B cell (primary cell): ENCODE results near the gene EPM2A. TPM values are rescaled to one million over a fixed set of nuclear protein-coding genes. Genes with fewer than 3 reads are reported as not detected.

Source experiments
- ATAC-seq: fragments of 200-7000 bp; cut with Tn5 transposase; one replicate; pipeline ENCODE4 v1.10.0; 2021; ENCODE audit warnings: low read depth, mild to moderate bottlenecking, moderate number of reproducible peaks, moderate library complexity
- CTCF ChIA-PET: fragments of 350-600 bp; sonication (Branson Sonifier 250); formaldehyde crosslinking; loops from one replicate; lab custom pipeline; 2021; ENCODE audit warnings: antibody characterized with exemption, inconsistent platforms; lab: Charles Lee
- POLR2A ChIA-PET: fragments of 350-600 bp; sonication (Branson Sonifier 250); formaldehyde crosslinking; loops from one replicate; lab custom pipeline; 2021; ENCODE audit warnings: antibody characterized with exemption; lab: Charles Lee
- DNase-seq: peaks from one replicate; pipeline ENCODE4 v3.0.0; 2013
- H2AFZ ChIP-seq: 2 replicates; pipeline ENCODE4 v1.6.1; 2012; ENCODE audit warnings: mild to moderate bottlenecking, low read depth, low read length; ENCODE audit not compliant: insufficient read depth, poor library complexity, severe bottlenecking
- H3K27ac ChIP-seq, 2 donors: 1 replicate in 1 of 2; 2 replicates in 1 of 2; pipeline ENCODE4 v1.5.1; 2012 to 2013; ENCODE audit warnings: low read length in 2 of 2, mild to moderate bottlenecking in 2 of 2, moderate library complexity in 1 of 2
- H3K27me3 ChIP-seq, 4 experiments: fragments of 200-600 bp in 1 of 4; sonication (generic) in 1 of 4; replicated peaks in 1 of 4; 1 replicate in 2 of 4; 2 replicates in 2 of 4; pipeline versions ENCODE4 v1.6.1 to v1.7.0; 2013 to 2016; ENCODE audit warnings: low read length in 3 of 4, mild to moderate bottlenecking in 2 of 4, mixed read lengths in 1 of 4, moderate library complexity in 1 of 4; ENCODE audit not compliant: insufficient read depth in 4 of 4, control insufficient read depth in 3 of 4; ENCODE audit errors: control extremely low read depth in 1 of 4
- H3K36me3 ChIP-seq, 2 experiments: replicated peaks in 1 of 2; 1 replicate in 1 of 2; 2 replicates in 1 of 2; pipeline versions ENCODE4 v1.6.1 to v1.7.1; 2013; ENCODE audit warnings: low read length in 1 of 2; ENCODE audit not compliant: insufficient read depth in 2 of 2, control insufficient read depth in 1 of 2; ENCODE audit errors: control extremely low read depth in 1 of 2, extremely low read depth in 1 of 2
- H3K4me1 ChIP-seq, 2 donors: fragments of 200-600 bp in 1 of 2; sonication (generic) in 1 of 2; 1 replicate in 1 of 2; 2 replicates in 1 of 2; pipeline versions ENCODE4 v1.5.1 to v1.6.1; 2013 to 2017; ENCODE audit warnings: low read length in 2 of 2; ENCODE audit not compliant: control insufficient read depth in 2 of 2, insufficient read depth in 2 of 2
- H3K4me2 ChIP-seq: replicated peaks from 2 replicates; pipeline ENCODE3; 2012; ENCODE audit warnings: mild to moderate bottlenecking, low read depth, low read length; ENCODE audit not compliant: poor library complexity, severe bottlenecking
- H3K4me3 ChIP-seq, 5 experiments: fragments of 200-600 bp in 1 of 5; sonication (generic) in 1 of 5; 1 replicate in 3 of 5; 2 replicates in 2 of 5; pipeline versions ENCODE4 v1.5.1 to v1.7.0; 2011 to 2016; ENCODE audit warnings: low read length in 4 of 5, mild to moderate bottlenecking in 4 of 5, low read depth in 2 of 5, control low read depth in 1 of 5, moderate library complexity in 1 of 5; ENCODE audit not compliant: insufficient read depth in 1 of 5; ENCODE audit errors: control extremely low read depth in 1 of 5, extremely low read depth in 1 of 5
- H3K79me2 ChIP-seq: fragments of 200-600 bp; sonication (generic); one replicate; pipeline ENCODE4 v1.6.0; 2016; ENCODE audit warnings: low read length; ENCODE audit not compliant: control insufficient read depth, insufficient read depth
- H3K9ac ChIP-seq: fragments of 200-600 bp; sonication (generic); 2 replicates; pipeline ENCODE4 v1.6.1; 2017; ENCODE audit warnings: mild to moderate bottlenecking, low read length, moderate library complexity
- H3K9me3 ChIP-seq, 3 donors: one replicate each; pipeline versions ENCODE4 v1.6.1 to v1.7.1; 2013; ENCODE audit warnings: low read length in 2 of 3; ENCODE audit not compliant: control insufficient read depth in 2 of 3, insufficient read depth in 1 of 3; ENCODE audit errors: control extremely low read depth in 1 of 3
- H4K20me1 ChIP-seq: 2 replicates; pipeline ENCODE4 v1.6.0; 2012; ENCODE audit warnings: mild to moderate bottlenecking, low read length; ENCODE audit not compliant: insufficient read depth, control insufficient read depth, poor library complexity, severe bottlenecking
- H3K27ac Mint-ChIP-seq: one replicate; pipeline ENCODE4 v1.8.0; 2021; ENCODE audit warnings: mixed read lengths
- H3K27me3 Mint-ChIP-seq: one replicate; pipeline ENCODE4 v1.8.0; 2021; ENCODE audit warnings: mixed read lengths
- H3K4me1 Mint-ChIP-seq: one replicate; pipeline ENCODE4 v1.8.0; 2021; ENCODE audit warnings: mixed read lengths
- H3K4me3 Mint-ChIP-seq: one replicate; pipeline ENCODE4 v1.8.0; 2021; ENCODE audit warnings: mixed read lengths
- H3K9me3 Mint-ChIP-seq: one replicate; pipeline ENCODE4 v1.8.0; 2022; ENCODE audit warnings: mixed read lengths; ENCODE audit not compliant: insufficient read depth
- CTCF ChIP-seq: fragments of 200-600 bp; IDR thresholded peaks from one replicate; pipeline ENCODE4 v1.8.0; 2022; ENCODE audit warnings: antibody characterized with exemption, mild to moderate bottlenecking
- EZH2 ChIP-seq: IDR thresholded peaks from 2 replicates; pipeline ENCODE4 v1.6.1; 2012; ENCODE audit warnings: borderline replicate concordance, low read depth, mild to moderate bottlenecking, moderate library complexity, low read length; ENCODE audit not compliant: insufficient read depth, poor library complexity, severe bottlenecking
- WGBS: methylation state at CpG from one replicate; pipeline ENCODE4 v1.1.5; 2013; ENCODE audit warnings: missing lambda C conversion rate; ENCODE audit not compliant: insufficient coverage; 5-methylcytosine and 5-hydroxymethylcytosine counted together
- intact Hi-C: fragments of 100-400 bp; cut with micrococcal nuclease; formaldehyde crosslinking; loops from one replicate; pipeline ENCODE4 v1.10.0; 2022
- polyA plus RNA-seq: library from polyadenylated mRNA; depleted of rRNA; stranded (reverse); fragments of >200 nt; gene quantifications from 2 replicates; pipeline ENCODE4 v1.2.3, GENCODE V29; 2012
- total RNA-seq, 2 donors: library from RNA; stranded (reverse); fragments of 120-200 nt in 1 of 2; gene quantifications; 1 replicate in 1 of 2; 2 replicates in 1 of 2; pipeline versions ENCODE4 v1.2.3 to v1.2.4, GENCODE V29; 2013 to 2022

Gene EPM2A
- total and polyA plus RNA-seq, 2 donors (not counting 1 experiment from before 2014, with no cell fraction given) = 6.2 to 17.0 TPM

GRCh38 chr6:145707397-145707796, 27.9 kb downstream of the EPM2A start:
- H3K4me1 ChIP-seq = peaks cover 2 to 4% of the 10 kb centered on the region in 2 donors
- Mint-ChIP-seq H3K27ac (no peak overlapping the region), H3K9me3 (peaks cover 5% of the 10 kb centered on the region), H3K27me3 (no peaks in the 10 kb centered on the region), H3K4me1 (peaks cover 6% of the 10 kb centered on the region), H3K4me3 (no peak overlapping the region)
- no peak for ATAC-seq
- H3K79me2 ChIP-seq = no peaks in the 10 kb centered on the region
- no peak overlapping the region for H3K9ac ChIP-seq
- H4K20me1 ChIP-seq = no peaks in the 10 kb centered on the region
- CTCF ChIA-PET = no interaction called here
- H3K4me2 ChIP-seq = no peak overlapping the region
- H2AFZ ChIP-seq = no peak overlapping the region
- no peak overlapping the region for H3K4me3 ChIP-seq
- TF ChIP-seq EZH2 (no peak), CTCF (no peak)
- no peak overlapping the region for H3K27ac ChIP-seq
- WGBS = 83% methylated on average over 1 of the region's 5 CpGs
- H3K36me3 ChIP-seq = no peaks in the 10 kb centered on the region
- POLR2A ChIA-PET = no interaction called here
- no peaks in the 10 kb centered on the region for H3K27me3 ChIP-seq
- no peak for DNase-seq
- peaks cover 0 to 10% (median 0%) of the 10 kb centered on the region in 3 donors for H3K9me3 ChIP-seq
- intact Hi-C loops = loop anchor here (10.0 kb wide), 1 partner anchor 1123 kb away; no protein-coding TSS in a partner anchor

- Histone ChIP-seq H3K36me3 (peaks cover 0 to 1% of the 10 kb centered on the region in 2 experiments), H2AFZ (no peak overlapping the region), H4K20me1 (no peaks in the 10 kb centered on the region), H3K9ac (no peak overlapping the region), H3K9me3 (peaks cover 0 to 10% (median 0%) of the 10 kb centered on the region in 3 donors), H3K79me2 (no peaks in the 10 kb centered on the region), H3K4me3 (no peak overlapping the region), H3K27ac (no peak overlapping the region), H3K4me2 (no peak overlapping the region), H3K4me1 (peaks cover 2 to 4% of the 10 kb centered on the region in 2 donors), H3K27me3 (no peaks in the 10 kb centered on the region)
- intact Hi-C loops = loop anchor here (10.0 kb wide), 1 partner anchor 1121 kb away; no protein-coding TSS in a partner anchor
- Mint-ChIP-seq H3K27ac (no peak overlapping the region), H3K4me1 (peaks cover 6% of the 10 kb centered on the region), H3K4me3 (no peak overlapping the region), H3K9me3 (peaks cover 5% of the 10 kb centered on the region), H3K27me3 (no peaks in the 10 kb centered on the region)
- CTCF ChIA-PET = no interaction called here
- POLR2A ChIA-PET = no interaction called here
- DNase-seq = no peak
- TF ChIP-seq CTCF (no peak), EZH2 (no peak)
- no peak for ATAC-seq
- no CpG with 5 or more reads among the region's 2 CpGs for WGBS
These were observed 29.8 kb downstream of the EPM2A start for GRCh38 chr6:145705561-145705960.
